Tibial nerve (tissue), 4 donors: ENCODE results near the gene MAGI3. TPM values are rescaled to one million over a fixed set of nuclear protein-coding genes. Genes with fewer than 3 reads are reported as not detected.
"Not testable (repeated sequence)": the region's sequence is repeated elsewhere in the genome, so short reads cannot be mapped to it uniquely, and the experiment has no call there.

Experiments
- DNase-seq, 2 donors: peaks; one replicate each; pipeline ENCODE4 v3.0.0-alpha.2; 2019; ENCODE audit warnings: low spot score in 2 of 2
- H3K27ac ChIP-seq, 4 donors: fragments of 200-600 bp; sonication (generic) in 3 of 4; one replicate each; pipeline ENCODE4 v1.5.1; 2017 to 2019; ENCODE audit warnings: mild to moderate bottlenecking in 1 of 4
- H3K27me3 ChIP-seq, 2 donors: fragments of 200-600 bp; sonication (generic) in 1 of 2; one replicate each; pipeline versions ENCODE4 v1.5.1 to v1.6.0; 2017 to 2019
- H3K36me3 ChIP-seq, 3 donors: fragments of 200-600 bp; sonication (generic); one replicate each; pipeline ENCODE4 v1.5.1; 2018 to 2019
- H3K4me1 ChIP-seq, 4 donors: fragments of 200-600 bp; sonication (generic) in 3 of 4; one replicate each; pipeline ENCODE4 v1.5.1; 2017 to 2019
- H3K4me3 ChIP-seq, 4 donors: fragments of 200-600 bp; sonication (generic) in 3 of 4; one replicate each; pipeline ENCODE4 v1.5.1; 2017 to 2019; ENCODE audit warnings: mild to moderate bottlenecking in 1 of 4, moderate library complexity in 1 of 4
- H3K9me3 ChIP-seq, 4 donors: fragments of 200-600 bp; sonication (generic) in 3 of 4; one replicate each; pipeline ENCODE4 v1.5.1; 2017 to 2019
- CTCF ChIP-seq, 5 experiments: fragments of 200-600 bp in 3 of 5; fragments of 450-650 bp in 2 of 5; sonication (generic) in 3 of 5; IDR thresholded peaks; one replicate each; pipeline ENCODE4 v1.5.1; 2016 to 2019; ENCODE audit warnings: antibody characterized with exemption in 5 of 5, mild to moderate bottlenecking in 3 of 5, moderate library complexity in 2 of 5
- EP300 ChIP-seq, 2 donors: sonication (generic); formaldehyde crosslinking; IDR thresholded peaks; one replicate each; pipeline ENCODE4 v1.6.1; 2017; ENCODE audit warnings: antibody characterized with exemption in 2 of 2, mild to moderate bottlenecking in 1 of 2
- POLR2A ChIP-seq, 2 donors: fragments of 450-650 bp; IDR thresholded peaks; one replicate each; pipeline ENCODE4 v1.6.1; 2017; ENCODE audit warnings: antibody characterized with exemption in 2 of 2, mild to moderate bottlenecking in 2 of 2, moderate library complexity in 2 of 2
- WGBS, 2 donors: methylation state at CpG; one replicate each; pipeline ENCODE4 v1.1.5; 2018; 5-methylcytosine and 5-hydroxymethylcytosine counted together
- total RNA-seq, 4 donors: library from RNA; depleted of rRNA; stranded (reverse); fragments of >200 nt; gene quantifications; one replicate each; pipeline ENCODE4 v1.1.0, GENCODE V29; 2016

Gene MAGI3
- total RNA-seq, 4 donors from 2014 or later, result 15.7 to 23.3 (median 19.4) TPM

- TF ChIP-seq POLR2A (IDR thresholded peaks at IDR 0.05) (no peak), CTCF (IDR thresholded peaks at IDR 0.05) (no peak), EP300 (IDR thresholded peaks at IDR 0.05) (no peak)
- Histone ChIP-seq H3K9me3 (no peaks in the 10 kb centered on the region), H3K27me3 (no peaks in the 10 kb centered on the region), H3K36me3 (no peaks in the 10 kb centered on the region), H3K27ac (no peak overlapping the region), H3K4me3 (no peak overlapping the region), H3K4me1 (peaks cover 0 to 38% (median 0%) of the 10 kb centered on the region in 4 donors)
- no peak for DNase-seq
- 0 to 94% methylated on average over 1 of the region's 1 CpG for WGBS, 2 donors
Measured at GRCh38 chr1:113403065-113403464, 12.8 kb downstream of the MAGI3 start.

- TF ChIP-seq EP300 (IDR thresholded peaks at IDR 0.05) (no peak), POLR2A (IDR thresholded peaks at IDR 0.05) (no peak), CTCF (IDR thresholded peaks at IDR 0.05) (no peak)
- H3K27ac ChIP-seq, result no peak overlapping the region
- H3K4me3 ChIP-seq, result no peak overlapping the region
- H3K4me1 ChIP-seq, result peaks cover 0 to 25% (median 0%) of the 10 kb centered on the region in 4 donors
- no peaks in the 10 kb centered on the region for H3K27me3 ChIP-seq
- H3K36me3 ChIP-seq, result no peaks in the 10 kb centered on the region
- WGBS, 2 donors, result 66 to 68% methylated on average over 2 of the region's 2 CpGs
- DNase-seq, result no peak
- H3K9me3 ChIP-seq, result no peaks in the 10 kb centered on the region
Measured at GRCh38 chr1:113405573-113405972, 15.3 kb downstream of the MAGI3 start.

GRCh38 chr1:113406149-113406548 lies 15.8 kb downstream of the MAGI3 start:
- H3K4me3 ChIP-seq, result not testable (repeated sequence)

GRCh38 chr1:113409363-113409762 lies 19.0 kb downstream of the MAGI3 start:
- Histone ChIP-seq H3K27me3 (no peaks in the 10 kb centered on the region), H3K9me3 (no peaks in the 10 kb centered on the region), H3K4me3 (no peak overlapping the region), H3K36me3 (no peaks in the 10 kb centered on the region), H3K27ac (no peak overlapping the region), H3K4me1 (peaks cover 0 to 13% (median 0%) of the 10 kb centered on the region in 4 donors)
- no peak for DNase-seq
- TF ChIP-seq EP300 (IDR thresholded peaks at IDR 0.05), result no peak
- no peak for TF ChIP-seq CTCF (IDR thresholded peaks at IDR 0.05)
- TF ChIP-seq POLR2A (IDR thresholded peaks at IDR 0.05), result no peak

More at GRCh38 chr1:113406149-113406548, 15.8 kb downstream of the MAGI3 start:
- not testable (repeated sequence) for DNase-seq, H3K9me3 ChIP-seq, H3K27me3 ChIP-seq, H3K36me3 ChIP-seq, H3K27ac ChIP-seq
- H3K4me1 ChIP-seq, result peaks cover 0 to 23% (median 0%) of the 10 kb centered on the region in 4 donors
- 91 to 97% methylated on average over 4 of the region's 4 CpGs for WGBS, 2 donors

- not testable (repeated sequence) for H3K36me3 ChIP-seq, H3K9me3 ChIP-seq, H3K27me3 ChIP-seq, H3K4me3 ChIP-seq, H3K27ac ChIP-seq, DNase-seq
- 94 to 99% methylated on average over 4 of the region's 4 CpGs for WGBS, 2 donors
- H3K4me1 ChIP-seq, result peaks cover 0 to 13% (median 0%) of the 10 kb centered on the region in 4 donors
Measured at GRCh38 chr1:113412020-113412419, 21.7 kb downstream of the MAGI3 start.

- no peak overlapping the region for H3K27ac ChIP-seq
- H3K36me3 ChIP-seq, result no peaks in the 10 kb centered on the region
- H3K9me3 ChIP-seq, result no peaks in the 10 kb centered on the region
- DNase-seq, result no peak
- no peak overlapping the region for H3K4me3 ChIP-seq
- no peaks in the 10 kb centered on the region for H3K27me3 ChIP-seq
- WGBS, 2 donors, result 65 to 76% methylated on average over 6 of the region's 6 CpGs
- peaks cover 0 to 5% (median 0%) of the 10 kb centered on the region in 4 donors for H3K4me1 ChIP-seq
- TF ChIP-seq EP300 (IDR thresholded peaks at IDR 0.05) (no peak), POLR2A (IDR thresholded peaks at IDR 0.05) (no peak), CTCF (IDR thresholded peaks at IDR 0.05) (no peak)
Measured at GRCh38 chr1:113415310-113416070, 25.2 kb downstream of the MAGI3 start.

- not testable (repeated sequence) for H3K9me3 ChIP-seq, H3K27me3 ChIP-seq
Measured at GRCh38 chr1:113416071-113416470, 25.8 kb downstream of the MAGI3 start.

More at GRCh38 chr1:113416071-113416470, 25.8 kb downstream of the MAGI3 start:
- not testable (repeated sequence) for DNase-seq, H3K4me1 ChIP-seq, H3K4me3 ChIP-seq, H3K27ac ChIP-seq, H3K36me3 ChIP-seq
